Ramos (cell line): ENCODE results near the gene DDI1.
"Not testable (repeated sequence)": the region's sequence is repeated elsewhere in the genome, so short reads cannot be mapped to it uniquely, and the experiment has no call there.

Source experiments
- in situ Hi-C: fragments of 300-500 bp; cut with MboI; formaldehyde crosslinking; loops from one replicate; pipeline ENCODE4 v1.14.3; 2022; ENCODE audit warnings: low sequenced_read_pairs; ENCODE audit not compliant: unreplicated experiment

DDI1 gene

GRCh38 chr11:104033561-104033960 lies 2.9 kb upstream of the DDI1 start:
- in situ Hi-C loops = no loop called here

GRCh38 chr11:104036995-104037394 lies 555 bp downstream of the DDI1 start:
- in situ Hi-C loops = no loop called here

GRCh38 chr11:104041792-104042191 lies 5.4 kb downstream of the DDI1 start:
- in situ Hi-C loops = no loop called here

- in situ Hi-C loops = no loop called here
Measured at GRCh38 chr11:104043142-104043541, 6.7 kb downstream of the DDI1 start.

- in situ Hi-C loops = no loop called here
Measured at GRCh38 chr11:104043678-104044239, 7.3 kb downstream of the DDI1 start.

- in situ Hi-C loops = no loop called here
Measured at GRCh38 chr11:104046331-104046730, 9.9 kb downstream of the DDI1 start.

GRCh38 chr11:104046858-104047257 lies 10.4 kb downstream of the DDI1 start:
- in situ Hi-C loops = not testable (repeated sequence)

GRCh38 chr11:104049116-104049515 lies 12.7 kb downstream of the DDI1 start:
- in situ Hi-C loops = no loop called here

GRCh38 chr11:104051778-104052177 lies 15.3 kb downstream of the DDI1 start:
- in situ Hi-C loops = no loop called here

GRCh38 chr11:104053743-104054478 lies 17.5 kb downstream of the DDI1 start:
- in situ Hi-C loops = no loop called here

GRCh38 chr11:104054911-104055529 lies 18.6 kb downstream of the DDI1 start:
- in situ Hi-C loops = no loop called here

GRCh38 chr11:104055596-104055995 lies 19.2 kb downstream of the DDI1 start:
- in situ Hi-C loops = no loop called here

GRCh38 chr11:104057908-104058307 lies 21.5 kb downstream of the DDI1 start:
- in situ Hi-C loops = no loop called here

GRCh38 chr11:104058680-104059079 lies 22.2 kb downstream of the DDI1 start:
- in situ Hi-C loops = no loop called here

- in situ Hi-C loops = no loop called here
Measured at GRCh38 chr11:104060004-104060794, 23.8 kb downstream of the DDI1 start.

- in situ Hi-C loops = no loop called here
Measured at GRCh38 chr11:104060820-104061219, 24.4 kb downstream of the DDI1 start.

GRCh38 chr11:104061853-104062521 lies 25.5 kb downstream of the DDI1 start:
- in situ Hi-C loops = no loop called here

- in situ Hi-C loops = no loop called here
Measured at GRCh38 chr11:104064034-104064630, 27.7 kb downstream of the DDI1 start.

GRCh38 chr11:104067534-104067933 lies 31.1 kb downstream of the DDI1 start:
- in situ Hi-C loops = no loop called here
